ENCODE results near the gene ESF1.

Gene ESF1

GRCh38 chr20:13784893-13785715 is at the start of gene ESF1, which contains the start of gene NDUFAF5:
TSS of gene ESF1 (minus strand) at chr20:13784919. CDS start at chr20:13783140, 1,779 bp downstream.
TSS of gene NDUFAF5 (plus strand) at chr20:13785028. CDS start at chr20:13785069, 41 bp downstream.
- DNase-seq = peak; percentile 94

DNA sequence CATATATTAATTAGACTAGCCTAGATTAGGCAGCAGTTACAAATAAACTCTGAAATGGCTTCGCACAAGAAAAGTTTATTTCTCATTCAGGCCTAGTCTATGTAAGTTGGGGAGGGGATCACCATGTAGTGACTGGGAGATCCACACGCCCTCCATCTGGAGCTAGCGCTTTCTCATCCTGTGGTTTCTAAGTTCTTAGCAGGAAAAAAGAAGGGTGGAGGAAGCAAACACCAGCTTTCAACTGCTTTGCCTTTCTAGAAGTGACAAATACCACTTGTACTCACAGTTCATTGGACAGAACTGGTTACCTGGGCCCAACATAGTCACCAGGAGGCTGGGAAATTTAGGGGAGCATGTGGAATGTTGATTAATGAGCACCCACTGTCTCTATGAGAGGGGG is 46.8 kb upstream of the ESF1 start:
- DNase-seq = no peak

GRCh38 chr20:13825465-13825864 is 40.7 kb upstream of the ESF1 start:
- no peak for DNase-seq

GRCh38 chr20:13824459-13824858 is 39.7 kb upstream of the ESF1 start:
- no peak for DNase-seq

DNA sequence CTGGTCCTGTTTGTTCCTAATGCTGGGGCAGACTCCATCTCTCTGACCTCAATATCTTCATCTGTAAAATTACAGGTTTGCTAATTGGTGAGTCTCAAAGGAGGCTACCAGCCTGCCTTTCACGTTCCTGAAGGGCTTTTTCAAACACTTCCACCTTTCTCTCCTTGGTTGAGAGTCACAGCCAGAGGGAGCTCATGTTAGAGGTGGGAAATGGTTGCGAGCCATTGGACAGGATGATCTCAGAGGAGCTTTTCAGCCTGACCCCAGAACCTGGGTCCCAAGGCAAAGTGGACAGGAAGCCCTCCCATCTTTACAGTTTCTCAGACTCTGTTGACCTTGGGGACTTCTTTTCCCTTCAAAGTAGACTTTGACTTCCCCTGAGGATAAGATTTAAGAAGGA is 37.7 kb upstream of the ESF1 start:
- DNase-seq = no peak

- DNase-seq = no peak
Observed at GRCh38 chr20:13821876-13822275, 37.2 kb upstream of the ESF1 start.

- peak; percentile 16 for DNase-seq
Observed at GRCh38 chr20:13819885-13820645, 35.3 kb upstream of the ESF1 start.

DNA sequence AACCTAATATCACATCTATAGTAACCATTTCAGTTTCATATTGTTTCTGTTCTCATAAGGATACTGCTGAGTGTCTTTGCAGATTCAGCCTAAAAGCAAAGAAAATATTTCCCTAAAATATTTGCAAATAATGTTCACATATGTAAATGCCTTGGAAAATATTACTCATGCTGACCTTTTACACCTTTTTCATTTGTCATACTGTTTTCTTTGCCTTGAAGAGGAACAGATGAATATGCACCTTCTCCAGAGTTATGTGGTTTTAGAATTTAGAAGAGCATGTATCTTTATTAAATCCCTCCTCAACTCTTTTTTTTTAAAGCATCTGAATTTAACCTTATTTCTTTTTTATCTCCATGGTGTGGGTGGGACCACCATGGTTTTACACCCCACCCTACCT is 32.6 kb upstream of the ESF1 start:
- DNase-seq = no peak

DNA sequence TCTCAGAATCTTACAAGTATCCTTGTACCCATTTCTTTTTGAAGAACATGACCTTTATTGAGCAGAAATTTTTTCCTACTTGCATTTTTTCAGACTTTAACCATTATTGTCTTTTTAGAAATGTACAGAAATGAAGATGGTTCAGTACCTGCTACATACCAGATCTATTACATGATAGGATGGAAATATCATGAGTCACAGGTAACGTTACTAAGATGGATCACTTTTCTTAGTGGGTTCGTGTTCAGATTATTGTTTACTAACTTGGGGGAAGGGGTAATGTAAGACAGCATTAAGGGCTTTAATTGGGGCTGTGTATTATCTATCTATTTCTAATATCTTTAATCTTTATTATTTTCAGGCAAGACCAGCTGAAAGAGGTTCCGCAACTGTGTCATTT is 32.0 kb upstream of the ESF1 start:
- DNase-seq = no peak

GRCh38 chr20:13814672-13815071 is 30.0 kb upstream of the ESF1 start:
- DNase-seq = no peak

DNA sequence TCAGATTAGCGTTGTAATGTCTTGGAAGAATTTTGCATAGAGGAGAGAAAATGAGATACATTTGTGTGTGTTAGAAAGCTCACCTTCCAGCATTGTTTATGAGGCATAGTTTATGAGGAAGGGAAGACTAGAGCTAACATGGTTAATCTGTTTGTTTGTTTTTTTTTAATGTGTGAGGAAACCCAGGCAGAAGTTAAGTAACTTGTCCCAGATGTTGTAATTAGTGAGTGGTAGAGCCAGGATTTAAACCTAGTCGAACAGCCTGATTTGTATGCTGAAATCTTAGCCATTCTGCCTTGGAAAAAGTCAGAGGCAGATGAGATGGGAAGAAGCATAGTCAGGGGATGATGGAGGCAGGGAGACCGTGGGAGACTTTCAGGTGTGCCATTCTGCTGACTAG is 29.2 kb upstream of the ESF1 start:
- DNase-seq = no peak

GRCh38 chr20:13810446-13810845 is 25.7 kb upstream of the ESF1 start:
- no peak for DNase-seq

DNA sequence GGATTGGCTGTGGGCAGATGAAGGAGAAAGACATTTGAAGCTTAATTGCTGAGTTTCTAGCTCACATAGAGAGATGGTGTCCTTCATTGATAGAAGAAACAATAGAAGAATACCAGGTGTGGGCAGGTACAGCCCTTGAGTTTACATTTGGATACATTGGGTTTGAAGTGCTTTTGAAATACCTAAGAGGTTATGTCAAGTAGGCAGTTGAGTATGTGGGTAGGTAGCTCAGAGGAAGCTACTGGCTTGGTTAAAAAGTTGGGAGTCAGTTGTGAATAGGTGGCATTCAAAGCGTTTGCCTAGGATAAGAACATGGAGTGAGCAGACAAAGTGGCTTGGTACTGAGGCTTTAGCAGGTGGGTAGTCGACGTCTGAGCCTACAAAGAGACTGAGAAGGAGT is 25.1 kb upstream of the ESF1 start:
- no peak for DNase-seq

GRCh38 chr20:13809373-13809772 is 24.7 kb upstream of the ESF1 start:
- no peak for DNase-seq

DNA sequence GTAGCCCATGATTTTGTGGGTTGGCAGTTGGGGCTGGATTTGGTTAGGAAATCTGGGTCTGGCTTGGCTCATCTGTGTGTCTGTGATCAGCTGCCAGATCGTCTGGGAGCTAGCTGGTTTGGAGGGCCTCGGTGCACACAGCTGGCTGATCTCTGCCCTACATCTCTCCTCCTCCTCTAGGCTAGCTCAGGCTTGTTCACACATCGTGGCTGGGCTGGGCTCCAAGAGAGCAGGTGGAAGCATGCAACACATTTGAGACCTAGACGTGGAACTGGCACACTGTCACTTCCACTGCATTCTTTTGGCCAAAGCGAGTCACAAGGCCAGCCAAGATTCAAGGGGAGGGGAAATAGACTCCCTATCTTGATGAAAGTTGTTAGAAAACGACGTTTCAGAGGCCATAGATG is 16.0 kb upstream of the ESF1 start:
- DNase-seq = no peak

DNA sequence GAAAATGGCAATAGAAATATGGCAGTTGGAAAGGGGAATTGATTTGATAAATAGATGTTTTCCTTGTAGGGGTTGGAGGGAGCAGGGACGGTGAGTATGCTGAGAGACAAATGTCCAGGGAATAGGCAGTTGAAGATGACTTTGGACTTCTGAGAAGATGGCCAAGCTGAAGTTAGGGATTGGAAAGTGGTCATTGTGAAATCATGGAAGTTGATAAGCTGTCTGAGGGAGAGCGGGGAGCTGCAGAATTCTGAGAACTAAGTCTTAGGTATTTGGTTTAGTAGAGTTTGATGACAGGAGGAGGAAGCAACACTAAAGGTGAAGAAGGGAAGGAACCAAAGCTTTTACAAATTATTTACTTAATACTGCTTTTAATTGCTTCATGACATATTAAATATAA is 15.3 kb upstream of the ESF1 start:
- no peak for DNase-seq

GRCh38 chr20:13799040-13799439 is 14.3 kb upstream of the ESF1 start:
- DNase-seq = no peak

DNA sequence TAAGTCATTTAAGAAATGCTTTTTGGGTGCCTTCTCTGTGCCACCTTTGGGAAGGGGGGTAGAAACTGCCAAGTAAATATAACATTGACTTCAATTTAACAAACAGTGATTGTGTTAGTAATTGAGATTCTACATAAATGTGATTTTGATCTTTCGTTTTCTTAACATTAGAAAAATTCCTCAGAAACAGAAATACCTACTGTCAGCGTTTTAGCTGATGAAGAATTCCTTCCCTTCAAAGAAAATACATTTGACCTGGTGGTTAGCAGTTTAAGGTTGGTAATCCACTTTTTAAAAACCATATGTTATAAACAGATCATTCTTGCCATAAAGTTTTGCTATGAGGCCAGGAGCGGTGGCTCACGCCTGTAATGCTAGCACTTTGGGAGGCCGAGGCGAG is 9.9 kb upstream of the ESF1 start:
- no peak for DNase-seq

GRCh38 chr20:13793001-13793400 is 8.3 kb upstream of the ESF1 start:
- no peak for DNase-seq

DNA sequence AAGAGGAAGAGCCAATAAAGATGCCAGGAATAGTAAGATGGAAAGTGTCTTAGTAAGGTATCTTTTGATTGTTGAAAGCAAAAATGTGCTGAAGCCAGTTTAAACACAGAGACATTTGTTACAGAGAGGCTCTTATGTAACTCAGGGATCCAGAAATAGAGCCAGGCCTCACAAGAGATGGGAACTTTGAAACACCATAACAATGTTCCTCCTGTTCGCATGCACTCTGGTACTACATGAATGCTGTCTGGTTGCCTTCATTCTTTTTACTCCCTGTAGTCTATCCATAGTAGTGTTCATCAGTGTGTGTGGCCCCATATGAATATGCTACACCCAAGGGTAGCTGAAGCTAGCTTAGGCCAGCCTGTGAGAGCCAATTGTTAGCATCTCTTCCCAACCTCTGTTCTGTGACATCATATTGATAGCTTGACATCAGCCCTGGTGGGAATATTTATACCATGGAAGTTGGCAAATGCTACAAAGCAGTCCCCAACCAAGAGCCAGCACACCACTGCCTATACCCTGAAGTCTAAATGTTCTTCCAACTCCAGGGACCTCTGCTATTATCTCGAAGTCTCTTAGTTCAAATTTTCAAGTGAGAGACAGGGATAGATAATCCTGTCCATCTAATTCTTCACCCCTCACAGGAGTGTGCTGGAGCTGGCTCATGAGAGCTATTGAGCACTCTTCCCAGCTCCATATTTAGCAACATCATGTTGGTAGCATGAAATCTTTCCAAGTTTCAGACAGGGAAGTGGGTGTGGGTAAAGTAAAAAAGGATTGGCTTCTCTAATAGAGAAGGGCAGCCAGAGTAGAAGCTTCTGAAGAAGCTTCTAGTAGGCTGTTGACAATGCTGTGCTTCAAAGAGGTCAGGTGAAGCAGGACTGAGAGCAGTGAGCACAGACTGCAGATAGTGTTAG is 7.1 kb upstream of the ESF1 start:
- DNase-seq = no peak

DNA sequence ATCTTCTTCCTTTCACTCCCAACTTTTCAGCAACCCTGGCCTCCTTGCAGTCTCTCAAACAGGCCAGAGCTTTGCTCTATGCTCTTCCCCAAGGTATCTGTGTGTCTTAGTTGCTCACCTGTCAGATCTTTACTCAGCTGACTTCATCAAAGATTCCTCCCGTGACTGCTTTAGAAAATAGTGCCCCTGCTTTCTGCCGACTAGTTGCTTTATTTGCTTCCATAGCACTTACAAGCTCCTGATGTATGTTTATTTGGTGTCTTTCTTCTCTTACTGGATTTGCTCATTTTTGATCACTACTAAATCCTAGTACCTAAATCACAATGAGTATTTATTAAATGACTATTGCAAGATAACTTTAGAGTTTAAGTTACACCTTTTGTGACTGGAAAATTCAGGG is 6.0 kb upstream of the ESF1 start:
- no peak for DNase-seq

- DNase-seq = peak; percentile 44
Observed at GRCh38 chr20:13788167-13788834, 3.6 kb upstream of the ESF1 start.
